Measurements from ENCODE around the gene CD151. TPM values are rescaled to one million over a fixed set of nuclear protein-coding genes. Genes with fewer than 3 reads are reported as not detected.

The CD151 gene
- total and polyA plus RNA-seq, 4 donors, result 182 to 556 (median 399) TPM

GRCh38 chr11:887589-887988, 54.8 kb downstream of the CD151 start:
- DNase-seq, result no peak
- Histone ChIP-seq H3K27me3 (ENCODE audit: control insufficient read depth in 3 of 3, insufficient read depth in 3 of 3, low read length in 2 of 3) (no peaks in the 10 kb centered on the region), H3K4me1 (ENCODE audit: control insufficient read depth in 5 of 5, insufficient read depth in 5 of 5, low read length in 5 of 5) (peaks cover 0 to 12% (median 0%) of the 10 kb centered on the region in 5 donors), H3K4me3 (no peak overlapping the region), H3K9me3 (ENCODE audit: control insufficient read depth in 4 of 4, insufficient read depth in 3 of 4, low read length in 3 of 4) (no peaks in the 10 kb centered on the region), H3K9ac (ENCODE audit: insufficient read depth in 1 of 2, low read length in 2 of 2) (no peak overlapping the region), H3K36me3 (ENCODE audit: control insufficient read depth in 4 of 4, insufficient read depth in 4 of 4, low read length in 4 of 4) (peaks cover 0 to 43% (median 7%) of the 10 kb centered on the region in 4 donors), H3K27ac (ENCODE audit: low read depth in 1 of 2, low read length in 1 of 2) (no peak overlapping the region)
- WGBS, 2 donors, result 95 to 97% methylated on average over 14 of the region's 14 CpGs
- no peak for TF ChIP-seq CTCF (IDR thresholded peaks at IDR 0.05; ENCODE audit: control extremely low read depth, extremely low read depth)
- ATAC-seq (ENCODE audit: insufficient read depth, low FRiP score), result no peak

Small RNA genes lying within 50 kb of the gene (small RNA-seq; reads per million reads assigned to genes)
- gene SNORA52 (ENCODE audit: low replicate concordance), result not detected

Other genes with a start within 250 kb of the CD151 start
- 10 to 100 TPM; 24.7 to 43.5 TPM for gene IRF7, start 217.0 kb upstream of the CD151 start, total RNA-seq
- gene IRF7, start 217.0 kb upstream of the CD151 start, polyA plus RNA-seq, result 10 to 100 TPM; 62.1 to 68.3 TPM
- gene CDHR5, start 208.0 kb upstream of the CD151 start, total RNA-seq, result not detected
- gene CDHR5, start 208.0 kb upstream of the CD151 start, polyA plus RNA-seq, result under 1 TPM; 0.02 to 0.10 TPM
- gene SCT, start 205.8 kb upstream of the CD151 start, total RNA-seq, result not detected
- not detected for gene SCT, start 205.8 kb upstream of the CD151 start, polyA plus RNA-seq
- gene DRD4, start 195.7 kb upstream of the CD151 start, total RNA-seq, result 1 to 10 TPM in 1 of 2 donors, not detected in 1; 1.1 TPM
- under 1 TPM; 0.05 to 0.35 TPM for gene DRD4, start 195.7 kb upstream of the CD151 start, polyA plus RNA-seq
- 10 to 100 TPM; 18.5 to 33.1 TPM for gene DEAF1, start 137.7 kb upstream of the CD151 start, total RNA-seq
- gene DEAF1, start 137.7 kb upstream of the CD151 start, polyA plus RNA-seq, result 10 to 100 TPM; 20.0 to 24.7 TPM
- 10 to 100 TPM; 10.3 to 23.2 TPM for gene TMEM80, start 137.1 kb upstream of the CD151 start, total RNA-seq
- gene TMEM80, start 137.1 kb upstream of the CD151 start, polyA plus RNA-seq, result 10 to 100 TPM; 13.8 to 28.1 TPM
- gene EPS8L2, start 126.7 kb upstream of the CD151 start, total RNA-seq, result 100 to 1,000 TPM in 1 of 2 donors, 10 to 100 TPM in 1; 92.4 to 166 TPM
- gene EPS8L2, start 126.7 kb upstream of the CD151 start, polyA plus RNA-seq, result 100 to 1,000 TPM in 1 of 2 donors, 10 to 100 TPM in 1; 35.6 to 114 TPM
- 100 to 1,000 TPM; 128 to 292 TPM for gene TALDO1, start 85.5 kb upstream of the CD151 start, total RNA-seq
- 100 to 1,000 TPM; 186 to 311 TPM for gene TALDO1, start 85.5 kb upstream of the CD151 start, polyA plus RNA-seq
- 10 to 100 TPM; 24.6 to 63.1 TPM for gene GATD1, start 55.5 kb upstream of the CD151 start, total RNA-seq
- 10 to 100 TPM; 22.1 to 53.6 TPM for gene GATD1, start 55.5 kb upstream of the CD151 start, polyA plus RNA-seq
- under 1 TPM in 1 of 2 donors, not detected in 1; 0.18 TPM for gene CEND1, start 42.9 kb upstream of the CD151 start, total RNA-seq
- gene CEND1, start 42.9 kb upstream of the CD151 start, polyA plus RNA-seq, result under 1 TPM; 0.10 to 0.14 TPM
- gene SLC25A22, start 34.7 kb upstream of the CD151 start, total RNA-seq, result 10 to 100 TPM; 10.6 to 38.2 TPM
- gene SLC25A22, start 34.7 kb upstream of the CD151 start, polyA plus RNA-seq, result 10 to 100 TPM; 18.6 to 36.4 TPM
- 10 to 100 TPM in 1 of 2 donors, 1 to 10 TPM in 1; 8.7 to 15.3 TPM for gene PIDD1, start 27.7 kb upstream of the CD151 start, total RNA-seq
- gene PIDD1, start 27.7 kb upstream of the CD151 start, polyA plus RNA-seq, result 10 to 100 TPM in 1 of 2 donors, 1 to 10 TPM in 1; 8.5 to 16.9 TPM
- gene RPLP2, start 23.0 kb upstream of the CD151 start, total RNA-seq, result 1,000 to 10,000 TPM in 1 of 2 donors, 100 to 1,000 TPM in 1; 441 to 1,892 TPM
- 1,000 to 10,000 TPM; 1,133 to 2,648 TPM for gene RPLP2, start 23.0 kb upstream of the CD151 start, polyA plus RNA-seq
- gene PNPLA2, start 14.0 kb upstream of the CD151 start, total RNA-seq, result 100 to 1,000 TPM in 1 of 2 donors, 10 to 100 TPM in 1; 65.1 to 160 TPM
- gene PNPLA2, start 14.0 kb upstream of the CD151 start, polyA plus RNA-seq, result 10 to 100 TPM; 76.1 to 92.4 TPM
- 10 to 100 TPM; 17.9 to 45.1 TPM for gene CRACR2B, start 5.0 kb upstream of the CD151 start, total RNA-seq
- 10 to 100 TPM; 19.1 to 44.4 TPM for gene CRACR2B, start 5.0 kb upstream of the CD151 start, polyA plus RNA-seq
- 100 to 1,000 TPM; 144 to 155 TPM for gene POLR2L, start 9.6 kb downstream of the CD151 start, total RNA-seq
- 100 to 1,000 TPM; 179 to 183 TPM for gene POLR2L, start 9.6 kb downstream of the CD151 start, polyA plus RNA-seq
- 100 to 1,000 TPM in 1 of 2 donors, 10 to 100 TPM in 1; 68.3 to 135 TPM for gene TSPAN4, start 9.9 kb downstream of the CD151 start, total RNA-seq
- 100 to 1,000 TPM; 133 to 197 TPM for gene TSPAN4, start 9.9 kb downstream of the CD151 start, polyA plus RNA-seq
- 10 to 100 TPM; 41.7 to 92.2 TPM for gene CHID1, start 77.9 kb downstream of the CD151 start, total RNA-seq
- 10 to 100 TPM; 42.4 to 55.2 TPM for gene CHID1, start 77.9 kb downstream of the CD151 start, polyA plus RNA-seq
- 10 to 100 TPM; 60.0 to 93.2 TPM for gene AP2A2, start 92.9 kb downstream of the CD151 start, total RNA-seq
- 10 to 100 TPM; 33.8 to 48.8 TPM for gene AP2A2, start 92.9 kb downstream of the CD151 start, polyA plus RNA-seq
- gene MUC6, start 203.8 kb downstream of the CD151 start, total RNA-seq, result under 1 TPM in 1 of 2 donors, not detected in 1; 0.92 TPM
- under 1 TPM; 0.01 to 0.06 TPM for gene MUC6, start 203.8 kb downstream of the CD151 start, polyA plus RNA-seq
- under 1 TPM; 0.03 to 0.43 TPM for gene MUC2, start 241.9 kb downstream of the CD151 start, total RNA-seq
- under 1 TPM; 0.24 to 0.37 TPM for gene MUC2, start 241.9 kb downstream of the CD151 start, polyA plus RNA-seq

Data from lung (tissue), 13 donors.